Karpas-422 (cell line): ENCODE measurements around the gene TTC31. TPM values are rescaled to one million over a fixed set of nuclear protein-coding genes. Genes with fewer than 3 reads are reported as not detected.
A peak's percentile ranks its signal among the peaks of the same experiment; 100 is the strongest.
"Not testable (repeated sequence)": the region's sequence is repeated elsewhere in the genome, so short reads cannot be mapped to it uniquely, and the experiment has no call there.

Source experiments
- DNase-seq: peaks from one replicate; pipeline ENCODE4 v3.0.0-alpha.2; 2015
- H2AFZ ChIP-seq: fragments of 200-600 bp; sonication (generic); 2 replicates; pipeline ENCODE4 v1.6.1; 2014; ENCODE audit warnings: antibody characterized with exemption, low read length, mixed read lengths
- H3K27ac ChIP-seq: fragments of 200-600 bp; sonication (generic); 2 replicates; pipeline ENCODE4 v1.5.1; 2014; ENCODE audit warnings: mild to moderate bottlenecking, low read length, moderate library complexity
- H3K27me3 ChIP-seq: fragments of 200-600 bp; sonication (generic); 2 replicates; pipeline ENCODE4 v1.6.1; 2014; ENCODE audit warnings: low read length, mixed read lengths
- H3K36me3 ChIP-seq: fragments of 200-600 bp; sonication (generic); 2 replicates; pipeline ENCODE4 v1.6.1; 2014; ENCODE audit warnings: low read length, mixed read lengths; ENCODE audit not compliant: insufficient read depth
- H3K4me1 ChIP-seq: fragments of 200-600 bp; sonication (generic); 2 replicates; pipeline ENCODE4 v1.6.1; 2014; ENCODE audit warnings: mild to moderate bottlenecking, low read length, mixed read lengths
- H3K4me2 ChIP-seq: fragments of 200-600 bp; sonication (generic); 2 replicates; pipeline ENCODE4 v1.6.1; 2014; ENCODE audit warnings: low read length, low read depth, mild to moderate bottlenecking; ENCODE audit not compliant: poor library complexity, severe bottlenecking
- H3K4me3 ChIP-seq: fragments of 200-600 bp; sonication (generic); 2 replicates; pipeline ENCODE4 v1.5.1; 2014; ENCODE audit warnings: mild to moderate bottlenecking, antibody characterized with exemption, low read length, mixed read lengths
- H3K79me2 ChIP-seq: fragments of 200-600 bp; sonication (generic); 2 replicates; pipeline ENCODE4 v1.6.1; 2014; ENCODE audit warnings: mild to moderate bottlenecking, low read length, mixed read lengths
- H3K9ac ChIP-seq: fragments of 200-600 bp; sonication (generic); 2 replicates; pipeline ENCODE4 v1.6.0; 2014; ENCODE audit warnings: low read length
- H3K9me2 ChIP-seq: fragments of 200-600 bp; sonication (generic), shearing (Covaris generic); replicated peaks from 2 replicates; pipeline ENCODE4 v1.6.0; 2014; ENCODE audit warnings: mild to moderate bottlenecking, low read length, moderate library complexity; ENCODE audit not compliant: insufficient read depth
- H3K9me3 ChIP-seq: fragments of 300-700, 200-600 bp; sonication (generic); 2 replicates; pipeline ENCODE4 v1.6.1; 2014; ENCODE audit warnings: low read length, mixed read lengths
- H4K20me1 ChIP-seq: fragments of 200-600 bp; sonication (generic); 2 replicates; pipeline ENCODE4 v1.6.1; 2014; ENCODE audit warnings: mild to moderate bottlenecking, antibody characterized with exemption, low read length, low read depth; ENCODE audit not compliant: insufficient read depth
- total RNA-seq: library from RNA; depleted of rRNA; stranded (reverse); fragments of >200 nt; shearing (Covaris generic); gene quantifications from 2 replicates; pipeline ENCODE4 v1.2.3, GENCODE V29; 2014; ENCODE audit warnings: low replicate concordance

Gene TTC31
- total RNA-seq, 1 experiment from 2014 or later, result 54.9 TPM

- DNase-seq, H4K20me1 ChIP-seq, H3K9me2 ChIP-seq, H3K27me3 ChIP-seq, H3K9me3 ChIP-seq: not testable (repeated sequence)
- peaks cover 29% of the 10 kb centered on the region for H3K4me1 ChIP-seq
- H2AFZ ChIP-seq, result 0 out of 2 replicates have a peak overlapping the region, but pooled peaks have one; percentile 85
- peak overlapping the region; percentile 88 for H3K4me2 ChIP-seq
- H3K79me2 ChIP-seq, result peaks cover 56% of the 10 kb centered on the region
- peak overlapping the region; percentile 85 for H3K9ac ChIP-seq
- peak overlapping the region; percentile 97 for H3K4me3 ChIP-seq
- peaks cover 11% of the 10 kb centered on the region; the same call in 1 of the 2 replicates for H3K36me3 ChIP-seq
- H3K27ac ChIP-seq, result peak overlapping the region; percentile 72; the same call in 1 of the 2 replicates
These were observed 839 bp downstream of the TTC31 start for GRCh38 chr2:74483675-74484164.

- no peak overlapping the region for H3K4me2 ChIP-seq
- H3K4me3 ChIP-seq, result no peak overlapping the region
- H3K9me3 ChIP-seq, result no peaks in the 10 kb centered on the region
- H3K9me2 ChIP-seq, result no peaks in the 10 kb centered on the region
- H3K36me3 ChIP-seq, result peaks cover 3% of the 10 kb centered on the region; the same call in 1 of the 2 replicates
- no peaks in the 10 kb centered on the region for H4K20me1 ChIP-seq
- H3K79me2 ChIP-seq, result peaks cover 40% of the 10 kb centered on the region
- no peaks in the 10 kb centered on the region for H3K27me3 ChIP-seq
- no peak overlapping the region for H3K9ac ChIP-seq
- no peak overlapping the region for H2AFZ ChIP-seq
- no peak overlapping the region for H3K27ac ChIP-seq
- H3K4me1 ChIP-seq, result peaks cover 18% of the 10 kb centered on the region
- no peak for DNase-seq
These were observed 3.3 kb downstream of the TTC31 start for GRCh38 chr2:74486141-74486540.

DNA sequence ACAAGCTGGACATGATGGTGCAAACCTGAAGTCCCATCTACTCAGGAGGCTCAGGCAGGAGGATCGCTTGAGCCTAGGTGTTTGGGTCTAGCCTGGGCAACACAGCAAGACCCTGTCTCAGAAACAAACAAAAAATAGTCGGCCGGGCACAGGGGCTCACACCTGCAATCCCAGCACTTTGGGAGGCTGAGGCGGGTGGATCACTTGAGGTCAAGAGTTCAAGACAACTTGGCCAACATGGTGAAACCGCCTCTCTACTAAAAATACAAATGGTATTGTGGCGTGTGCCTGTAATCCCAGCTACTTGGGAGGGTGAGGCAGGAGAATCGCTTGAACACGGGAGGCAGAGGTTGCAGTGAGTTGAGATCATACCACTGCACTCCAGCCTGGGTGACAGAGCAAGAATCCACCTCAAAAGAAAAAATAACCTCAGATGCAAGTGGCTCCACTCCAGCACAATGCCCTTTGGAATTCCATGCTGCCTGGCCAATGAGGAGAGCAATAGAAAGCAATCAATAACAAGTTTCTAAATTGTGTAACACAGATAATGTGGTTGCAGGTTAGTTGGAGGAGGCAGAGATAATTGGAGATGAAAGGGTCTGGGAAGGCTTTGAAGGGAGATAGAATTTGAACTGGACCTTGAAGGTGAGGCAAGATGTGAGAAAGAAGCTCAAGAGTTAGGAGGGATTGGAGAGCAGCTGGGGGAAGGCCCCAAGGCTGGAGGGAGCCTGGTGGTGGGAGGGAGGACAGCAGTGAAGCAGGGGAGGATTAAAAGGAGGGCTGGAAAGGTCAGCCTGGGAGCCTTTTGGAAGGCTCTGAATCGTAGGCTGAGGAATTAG is 6.0 kb downstream of the TTC31 start:
- H3K4me2 ChIP-seq, result no peak overlapping the region
- no peaks in the 10 kb centered on the region for H4K20me1 ChIP-seq
- no peaks in the 10 kb centered on the region for H3K9me3 ChIP-seq
- no peak overlapping the region for H3K4me3 ChIP-seq
- H2AFZ ChIP-seq, result no peak overlapping the region
- H3K27ac ChIP-seq, result no peak overlapping the region
- H3K9me2 ChIP-seq, result no peaks in the 10 kb centered on the region
- DNase-seq, result no peak
- H3K27me3 ChIP-seq, result no peaks in the 10 kb centered on the region
- peaks cover 4% of the 10 kb centered on the region for H3K4me1 ChIP-seq
- peaks cover 21% of the 10 kb centered on the region; the same call in 1 of the 2 replicates for H3K36me3 ChIP-seq
- peaks cover 20% of the 10 kb centered on the region for H3K79me2 ChIP-seq
- H3K9ac ChIP-seq, result no peak overlapping the region

- Histone ChIP-seq H2AFZ (no peak overlapping the region), H3K4me1 (no peaks in the 10 kb centered on the region), H3K4me3 (no peak overlapping the region), H4K20me1 (no peaks in the 10 kb centered on the region), H3K27me3 (no peaks in the 10 kb centered on the region), H3K27ac (no peak overlapping the region), H3K9me3 (no peaks in the 10 kb centered on the region), H3K4me2 (no peak overlapping the region), H3K36me3 (peaks cover 25% of the 10 kb centered on the region; the same call in 1 of the 2 replicates), H3K9me2 (no peaks in the 10 kb centered on the region), H3K9ac (no peak overlapping the region), H3K79me2 (peaks cover 11% of the 10 kb centered on the region; the same call in 1 of the 2 replicates)
- no peak for DNase-seq
These were observed 7.0 kb downstream of the TTC31 start for GRCh38 chr2:74489906-74490305.

DNA sequence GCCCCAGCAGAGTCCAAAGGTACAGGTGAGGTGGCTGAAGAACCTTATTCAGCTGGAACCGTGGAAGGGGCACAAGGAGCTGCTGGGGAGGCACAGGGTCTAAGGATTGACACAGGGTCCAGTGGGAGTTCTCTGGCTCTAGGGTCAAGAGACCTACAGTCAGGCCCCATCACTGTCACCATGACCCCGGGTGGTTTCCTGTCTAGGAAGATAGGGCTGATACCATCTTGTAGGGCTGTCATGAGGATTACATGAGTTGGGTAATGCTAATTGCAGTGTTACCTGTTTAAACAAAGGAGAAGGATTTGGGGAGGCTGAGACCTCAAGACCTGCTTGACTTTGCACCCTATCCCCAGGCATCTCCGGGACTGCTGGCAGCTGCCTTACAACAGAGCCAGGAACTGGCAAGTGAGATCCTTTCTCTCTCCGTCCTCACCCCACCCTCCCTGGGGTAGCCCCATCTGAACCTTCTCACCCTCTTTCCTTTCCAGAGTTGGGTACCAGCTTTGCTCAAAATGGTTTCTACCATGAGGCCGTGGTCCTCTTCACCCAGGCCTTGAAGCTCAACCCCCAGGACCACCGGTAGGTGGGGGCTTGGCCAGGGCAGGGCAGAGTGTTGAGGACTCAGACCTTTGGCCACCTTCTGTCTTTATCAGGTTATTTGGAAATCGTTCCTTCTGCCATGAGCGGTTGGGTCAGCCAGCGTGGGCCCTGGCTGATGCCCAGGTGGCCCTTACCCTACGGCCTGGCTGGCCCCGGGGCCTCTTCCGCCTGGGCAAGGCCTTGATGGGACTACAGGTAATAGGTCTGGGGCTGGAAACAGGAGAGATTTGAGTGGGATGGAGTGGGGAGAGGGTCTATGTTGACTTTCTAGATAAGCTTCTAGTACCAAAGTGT is 9.0 kb downstream of the TTC31 start:
- Histone ChIP-seq H3K4me2 (no peak overlapping the region), H3K79me2 (peaks cover 4% of the 10 kb centered on the region; the same call in 1 of the 2 replicates), H3K4me3 (no peak overlapping the region), H3K9me3 (no peaks in the 10 kb centered on the region), H3K9me2 (no peaks in the 10 kb centered on the region), H2AFZ (no peak overlapping the region), H3K27ac (no peak overlapping the region), H3K9ac (no peak overlapping the region), H4K20me1 (no peaks in the 10 kb centered on the region), H3K27me3 (no peaks in the 10 kb centered on the region), H3K36me3 (peaks cover 25% of the 10 kb centered on the region; the same call in 1 of the 2 replicates), H3K4me1 (no peaks in the 10 kb centered on the region)
- DNase-seq, result no peak

DNA sequence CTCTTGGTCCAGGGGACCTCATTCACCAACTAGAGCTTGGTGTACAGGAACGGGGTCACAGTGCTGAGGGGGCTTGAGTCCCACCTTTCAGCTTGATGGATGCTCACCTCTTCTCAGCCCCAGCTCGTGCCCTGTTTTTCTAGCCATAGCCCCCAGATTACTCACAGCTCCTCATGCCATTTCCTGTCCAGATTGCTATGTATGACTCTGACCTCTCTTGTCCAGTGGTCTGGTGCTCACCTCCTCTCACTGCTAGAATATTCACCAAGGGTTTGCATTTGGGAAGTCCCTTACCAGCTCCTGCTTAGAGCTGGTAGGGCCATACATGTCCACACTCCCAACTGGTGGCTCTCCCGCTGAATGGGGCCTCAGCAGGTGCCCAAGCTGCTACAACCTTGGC is 10.7 kb downstream of the TTC31 start:
- Histone ChIP-seq H3K79me2 (no peaks in the 10 kb centered on the region), H3K27me3 (no peaks in the 10 kb centered on the region), H3K4me3 (no peak overlapping the region), H3K9ac (no peak overlapping the region), H3K4me2 (no peak overlapping the region), H3K27ac (no peak overlapping the region), H2AFZ (no peak overlapping the region), H3K4me1 (no peaks in the 10 kb centered on the region), H3K36me3 (peaks cover 22% of the 10 kb centered on the region; the same call in 1 of the 2 replicates), H4K20me1 (no peaks in the 10 kb centered on the region), H3K9me3 (no peaks in the 10 kb centered on the region), H3K9me2 (no peaks in the 10 kb centered on the region)
- DNase-seq, result no peak

GRCh38 chr2:74495440-74495839 is 12.6 kb downstream of the TTC31 start:
- H3K4me3 ChIP-seq, result no peak overlapping the region

More at GRCh38 chr2:74495440-74495839, 12.6 kb downstream of the TTC31 start:
- H3K4me1 ChIP-seq, result no peaks in the 10 kb centered on the region
- no peaks in the 10 kb centered on the region for H3K9me3 ChIP-seq
- no peak for DNase-seq
- no peak overlapping the region for H3K4me2 ChIP-seq
- no peak overlapping the region for H2AFZ ChIP-seq
- H3K27ac ChIP-seq, result no peak overlapping the region
- H3K36me3 ChIP-seq, result peaks cover 22% of the 10 kb centered on the region; the same call in 1 of the 2 replicates
- H3K9ac ChIP-seq, result no peak overlapping the region
- no peaks in the 10 kb centered on the region for H4K20me1 ChIP-seq
- H3K79me2 ChIP-seq, result no peaks in the 10 kb centered on the region
- H3K9me2 ChIP-seq, result no peaks in the 10 kb centered on the region
- H3K27me3 ChIP-seq, result no peaks in the 10 kb centered on the region
